Fibroblast of lung (primary cell): Measurements from ENCODE around the gene ANK2. TPM values are rescaled to one million over a fixed set of nuclear protein-coding genes. Genes with fewer than 3 reads are reported as not detected.
A peak's percentile ranks its signal among the peaks of the same experiment; 100 is the strongest.

Experiments
- DNase-seq, 2 donors: peaks; one replicate each; pipeline versions ENCODE4 v3.0.0 to v3.0.0-alpha.2; 2010; ENCODE audit warnings: low read depth in 2 of 2
- H2AFZ ChIP-seq: 2 replicates; pipeline ENCODE4 v1.5.1; 2012; ENCODE audit warnings: low read length, control low read depth, inconsistent platforms
- H3K27ac ChIP-seq: 2 replicates; pipeline ENCODE4 v1.5.1; 2011; ENCODE audit warnings: low read length, control low read depth; ENCODE audit not compliant: insufficient read depth
- H3K27me3 ChIP-seq: 2 replicates; pipeline ENCODE4 v1.5.1; 2011; ENCODE audit warnings: mild to moderate bottlenecking, low read length; ENCODE audit not compliant: control insufficient read depth, insufficient read depth
- H3K36me3 ChIP-seq: 2 replicates; pipeline ENCODE4 v1.5.1; 2011; ENCODE audit warnings: low read length; ENCODE audit not compliant: control insufficient read depth, insufficient read depth
- H3K4me1 ChIP-seq: 2 replicates; pipeline ENCODE4 v1.5.1; 2011; ENCODE audit warnings: low read length; ENCODE audit not compliant: control insufficient read depth, insufficient read depth; ENCODE audit errors: extremely low read depth
- H3K4me2 ChIP-seq: 2 replicates; pipeline ENCODE4 v1.5.1; 2011; ENCODE audit warnings: low read length, control low read depth; ENCODE audit not compliant: insufficient read depth; ENCODE audit errors: extremely low read depth
- H3K4me3 ChIP-seq, 4 experiments: fragments of 200-600 bp in 1 of 4; sonication (generic) in 1 of 4; replicated peaks in 1 of 4; 2 replicates each; pipeline ENCODE4 v1.5.1; 2011 to 2016; ENCODE audit warnings: low read length in 4 of 4, low read depth in 3 of 4, mild to moderate bottlenecking in 3 of 4, control low read depth in 2 of 4, inconsistent platforms in 1 of 4, mixed read lengths in 1 of 4; ENCODE audit not compliant: insufficient read depth in 1 of 4; ENCODE audit errors: control extremely low read depth in 1 of 4
- H3K79me2 ChIP-seq: 2 replicates; pipeline ENCODE4 v1.5.1; 2012; ENCODE audit warnings: mild to moderate bottlenecking, low read length, inconsistent platforms; ENCODE audit not compliant: control insufficient read depth, insufficient read depth
- H3K9ac ChIP-seq: 2 replicates; pipeline ENCODE4 v1.5.1; 2011; ENCODE audit warnings: mild to moderate bottlenecking, low read length, control low read depth; ENCODE audit not compliant: insufficient read depth
- H3K9me3 ChIP-seq: 2 replicates; pipeline ENCODE4 v1.5.1; 2012; ENCODE audit warnings: low read depth, low read length; ENCODE audit not compliant: control insufficient read depth, insufficient read depth
- H4K20me1 ChIP-seq: 2 replicates; pipeline ENCODE4 v1.5.1; 2011; ENCODE audit warnings: low read length; ENCODE audit not compliant: control insufficient read depth, insufficient read depth; ENCODE audit errors: extremely low read depth
- EZH2 ChIP-seq: IDR thresholded peaks from 2 replicates; pipeline ENCODE4 v1.5.1; 2012; ENCODE audit warnings: low read length, control low read depth, mild to moderate bottlenecking; ENCODE audit errors: missing control alignments
- polyA plus RNA-seq, 2 donors: library from polyadenylated mRNA; depleted of rRNA in 1 of 2; stranded (reverse) in 1 of 2; unstranded in 1 of 2; fragments of >200 nt; gene quantifications; 2 replicates each; pipeline ENCODE4 v1.2.1, GENCODE V29; 2011 to 2012; ENCODE audit warnings: missing spikeins in 1 of 2
- total RNA-seq: library from RNA; depleted of rRNA; stranded (reverse); fragments of >200 nt; gene quantifications from 2 replicates; pipeline ENCODE4 v1.2.1, GENCODE V29; 2014
- TF ChIP-seq, protein P1 (sequence below), 2 donors: IDR thresholded peaks in 1 of 2; conservative IDR thresholded peaks in 1 of 2; 1 replicate in 1 of 2; 2 replicates in 1 of 2; pipeline ENCODE4 v1.5.1; 2011 to 2012; ENCODE audit warnings: low read length in 2 of 2, control low read depth in 1 of 2, inconsistent platforms in 1 of 2, low read depth in 1 of 2, mild to moderate bottlenecking in 1 of 2

Gene ANK2
- total and polyA plus RNA-seq, 2 donors (not counting 1 experiment from before 2014, with no cell fraction given): 10.9 to 95.1 TPM

DNA sequence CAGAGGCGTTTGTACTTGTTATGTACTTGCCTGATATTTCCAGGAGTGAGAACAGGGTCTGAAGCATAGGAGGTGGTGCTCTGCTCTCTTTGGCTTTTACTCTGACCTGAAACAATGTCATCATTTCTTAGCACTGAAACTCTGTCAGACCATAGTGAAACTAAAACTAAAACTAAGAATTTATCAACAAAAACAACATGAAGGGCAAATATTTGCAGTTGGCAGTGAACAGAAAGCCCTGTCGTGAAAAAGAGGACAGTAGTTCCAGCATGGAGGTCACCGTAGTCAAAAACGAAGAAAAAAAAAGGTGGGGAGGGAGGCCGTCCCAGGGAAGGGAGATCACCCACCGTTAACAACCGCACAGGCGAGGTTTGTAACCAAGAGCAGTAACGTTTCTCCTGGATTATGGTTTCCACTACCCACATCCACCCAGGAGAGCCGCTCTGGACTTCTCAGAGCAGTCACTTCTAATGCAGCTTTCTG lies 97.5 kb downstream of the ANK2 start:
- peak overlapping the region; percentile 88 for H2AFZ ChIP-seq
- peak overlapping the region; percentile 37 for H3K27ac ChIP-seq
- DNase-seq: peak in 1 of 2 donors; percentile 25
- H3K4me2 ChIP-seq: peak overlapping the region; percentile 81
- no peaks in the 10 kb centered on the region for H3K27me3 ChIP-seq
- no peak for TF ChIP-seq EZH2
- TF ChIP-seq, protein P1, sequence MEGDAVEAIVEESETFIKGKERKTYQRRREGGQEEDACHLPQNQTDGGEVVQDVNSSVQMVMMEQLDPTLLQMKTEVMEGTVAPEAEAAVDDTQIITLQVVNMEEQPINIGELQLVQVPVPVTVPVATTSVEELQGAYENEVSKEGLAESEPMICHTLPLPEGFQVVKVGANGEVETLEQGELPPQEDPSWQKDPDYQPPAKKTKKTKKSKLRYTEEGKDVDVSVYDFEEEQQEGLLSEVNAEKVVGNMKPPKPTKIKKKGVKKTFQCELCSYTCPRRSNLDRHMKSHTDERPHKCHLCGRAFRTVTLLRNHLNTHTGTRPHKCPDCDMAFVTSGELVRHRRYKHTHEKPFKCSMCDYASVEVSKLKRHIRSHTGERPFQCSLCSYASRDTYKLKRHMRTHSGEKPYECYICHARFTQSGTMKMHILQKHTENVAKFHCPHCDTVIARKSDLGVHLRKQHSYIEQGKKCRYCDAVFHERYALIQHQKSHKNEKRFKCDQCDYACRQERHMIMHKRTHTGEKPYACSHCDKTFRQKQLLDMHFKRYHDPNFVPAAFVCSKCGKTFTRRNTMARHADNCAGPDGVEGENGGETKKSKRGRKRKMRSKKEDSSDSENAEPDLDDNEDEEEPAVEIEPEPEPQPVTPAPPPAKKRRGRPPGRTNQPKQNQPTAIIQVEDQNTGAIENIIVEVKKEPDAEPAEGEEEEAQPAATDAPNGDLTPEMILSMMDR (conservative IDR thresholded peaks at IDR 0.05 in 1 of 2, IDR thresholded peaks at IDR 0.05 in 1 of 2; ENCODE audit: low read depth in 1 of 2, low read length in 2 of 2): no peak
- H3K9me3 ChIP-seq: no peaks in the 10 kb centered on the region
- no peaks in the 10 kb centered on the region for H4K20me1 ChIP-seq
- no peaks in the 10 kb centered on the region for H3K36me3 ChIP-seq
- no peak overlapping the region for H3K9ac ChIP-seq
- no peaks in the 10 kb centered on the region for H3K4me1 ChIP-seq
- no peaks in the 10 kb centered on the region for H3K79me2 ChIP-seq
- peak overlapping the region; percentile 39 to 54 (median 48) for H3K4me3 ChIP-seq

DNA sequence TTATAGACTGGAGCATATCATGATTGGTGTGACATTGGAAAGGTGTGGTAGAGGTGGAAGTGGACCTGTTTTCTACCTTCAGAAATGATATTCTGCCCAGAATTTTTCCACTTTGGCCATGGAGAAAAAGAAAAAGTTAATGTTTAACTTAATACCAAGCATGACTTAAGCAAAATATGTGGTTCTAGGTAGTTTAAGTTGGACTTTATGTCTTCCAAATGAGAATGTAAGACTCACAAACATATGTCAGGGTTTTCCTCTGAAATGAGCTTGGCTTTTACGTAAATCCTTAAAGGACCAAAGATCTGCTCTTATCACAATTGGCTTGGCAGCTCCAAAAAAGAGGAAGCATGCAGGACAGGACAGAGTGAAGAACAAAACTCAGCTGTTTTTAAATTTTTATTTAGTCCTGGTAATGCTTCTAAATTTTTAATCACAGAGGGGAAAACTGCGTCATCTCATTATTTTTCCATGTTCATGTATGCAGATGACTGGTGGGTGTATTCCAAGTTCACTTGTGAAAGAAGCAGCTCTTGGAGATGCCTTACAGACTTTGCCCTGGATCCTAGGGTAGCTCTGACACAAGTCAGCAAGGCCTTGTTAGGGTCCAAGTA lies 98.2 kb downstream of the ANK2 start:
- H4K20me1 ChIP-seq: no peaks in the 10 kb centered on the region
- H3K9me3 ChIP-seq: no peaks in the 10 kb centered on the region
- no peaks in the 10 kb centered on the region for H3K4me1 ChIP-seq
- no peak overlapping the region for H2AFZ ChIP-seq
- H3K27ac ChIP-seq: no peak overlapping the region
- no peaks in the 10 kb centered on the region for H3K27me3 ChIP-seq
- no peak for DNase-seq
- no peaks in the 10 kb centered on the region for H3K79me2 ChIP-seq
- H3K36me3 ChIP-seq: no peaks in the 10 kb centered on the region
- H3K9ac ChIP-seq: no peak overlapping the region
- no peak overlapping the region for H3K4me3 ChIP-seq
- H3K4me2 ChIP-seq: peak overlapping the region; percentile 81
- TF ChIP-seq, protein P1 (conservative IDR thresholded peaks at IDR 0.05 in 1 of 2, IDR thresholded peaks at IDR 0.05 in 1 of 2; ENCODE audit: low read depth in 1 of 2, low read length in 2 of 2): no peak
- TF ChIP-seq EZH2: no peak

DNA sequence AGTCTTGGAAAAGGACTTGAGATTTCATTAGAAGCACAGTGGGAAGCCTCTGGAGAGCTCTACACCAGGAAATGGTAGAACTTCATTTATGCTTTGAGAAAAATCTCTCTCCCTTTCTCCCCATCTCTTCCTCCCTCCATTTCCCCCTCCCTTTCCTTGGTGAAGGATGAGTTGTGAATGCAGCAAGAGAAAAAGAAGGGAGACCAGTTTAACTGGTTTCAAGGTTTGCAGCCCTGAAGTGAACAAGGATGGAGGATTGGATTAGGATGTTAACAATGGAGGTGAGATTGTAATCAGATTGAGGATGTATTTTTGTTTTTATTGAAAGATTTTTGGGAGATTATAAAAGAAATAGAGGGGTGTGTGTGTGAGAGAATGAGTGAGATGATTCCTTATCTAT lies 99.5 kb downstream of the ANK2 start:
- H3K9ac ChIP-seq: no peak overlapping the region
- no peaks in the 10 kb centered on the region for H3K4me1 ChIP-seq
- H2AFZ ChIP-seq: no peak overlapping the region
- H3K27me3 ChIP-seq: no peaks in the 10 kb centered on the region
- H3K4me3 ChIP-seq: no peak overlapping the region
- no peaks in the 10 kb centered on the region for H3K36me3 ChIP-seq
- no peak overlapping the region for H3K4me2 ChIP-seq
- H3K79me2 ChIP-seq: no peaks in the 10 kb centered on the region
- no peaks in the 10 kb centered on the region for H3K9me3 ChIP-seq
- no peaks in the 10 kb centered on the region for H4K20me1 ChIP-seq
- no peak for TF ChIP-seq EZH2
- TF ChIP-seq, protein P1 (conservative IDR thresholded peaks at IDR 0.05 in 1 of 2, IDR thresholded peaks at IDR 0.05 in 1 of 2; ENCODE audit: low read depth in 1 of 2, low read length in 2 of 2): no peak
- no peak overlapping the region for H3K27ac ChIP-seq
- no peak for DNase-seq
